GM18520 (cell line): ENCODE measurements around the gene CELA2A.
"Not testable (repeated sequence)": the region's sequence is repeated elsewhere in the genome, so short reads cannot be mapped to it uniquely, and the experiment has no call there.

Experiments
- ATAC-seq: cut with Tn5 transposase; IDR thresholded peaks from one replicate; pipeline ENCODE4 v1.9.1; 2021; ENCODE audit not compliant: unreplicated experiment

CELA2A gene

GRCh38 chr1:15444468-15445389, 11.8 kb upstream of the CELA2A start:
- no peak for ATAC-seq

GRCh38 chr1:15445390-15446122, 11.0 kb upstream of the CELA2A start:
- ATAC-seq, result no peak

- no peak for ATAC-seq
Observed at GRCh38 chr1:15446212-15446611, 10.3 kb upstream of the CELA2A start.

- ATAC-seq, result no peak
Observed at GRCh38 chr1:15448877-15449462, 7.6 kb upstream of the CELA2A start.

- no peak for ATAC-seq
Observed at GRCh38 chr1:15449567-15449966, 7.0 kb upstream of the CELA2A start.

- no peak for ATAC-seq
Observed at GRCh38 chr1:15451014-15451722, 5.4 kb upstream of the CELA2A start.

GRCh38 chr1:15452216-15452615, 4.3 kb upstream of the CELA2A start:
- no peak for ATAC-seq

GRCh38 chr1:15452866-15453571, 3.5 kb upstream of the CELA2A start:
- ATAC-seq, result no peak

GRCh38 chr1:15453734-15454133, 2.8 kb upstream of the CELA2A start:
- no peak for ATAC-seq

GRCh38 chr1:15454256-15454655, 2.3 kb upstream of the CELA2A start:
- no peak for ATAC-seq

- no peak for ATAC-seq
Observed at GRCh38 chr1:15455522-15455921, 1.0 kb upstream of the CELA2A start.

- no peak for ATAC-seq
Observed at GRCh38 chr1:15457585-15457984, 1.1 kb downstream of the CELA2A start.

- not testable (repeated sequence) for ATAC-seq
Observed at GRCh38 chr1:15458388-15458787, 1.9 kb downstream of the CELA2A start.

GRCh38 chr1:15459771-15460707, 3.5 kb downstream of the CELA2A start:
- no peak for ATAC-seq

GRCh38 chr1:15460708-15461095, 4.2 kb downstream of the CELA2A start:
- ATAC-seq, result no peak

GRCh38 chr1:15463064-15463800, 6.7 kb downstream of the CELA2A start:
- not testable (repeated sequence) for ATAC-seq

- not testable (repeated sequence) for ATAC-seq
Observed at GRCh38 chr1:15463926-15464322, 7.4 kb downstream of the CELA2A start.

GRCh38 chr1:15465674-15466073, 9.1 kb downstream of the CELA2A start:
- no peak for ATAC-seq
